ES-I3 (cell line): Measurements from ENCODE around the gene F7.
"Not testable (repeated sequence)": the region's sequence is repeated elsewhere in the genome, so short reads cannot be mapped to it uniquely, and the experiment has no call there.

Experiments
- H3K36me3 ChIP-seq: 2 replicates; pipeline ENCODE4 v1.6.1; 2013; ENCODE audit warnings: mild to moderate bottlenecking, low read length, control low read depth, moderate library complexity; ENCODE audit not compliant: insufficient read depth
- H3K4me1 ChIP-seq: 2 replicates; pipeline ENCODE4 v1.6.1; 2013; ENCODE audit warnings: mild to moderate bottlenecking, control low read depth, low read length; ENCODE audit not compliant: insufficient read depth
- H3K9ac ChIP-seq: 2 replicates; pipeline ENCODE4 v1.6.1; 2013; ENCODE audit warnings: low read depth, mild to moderate bottlenecking, low read length, moderate library complexity
- H3K9me3 ChIP-seq: 2 replicates; pipeline ENCODE4 v1.6.1; 2013; ENCODE audit warnings: mild to moderate bottlenecking, low read length, moderate library complexity; ENCODE audit not compliant: control insufficient read depth, insufficient read depth

Gene F7

DNA sequence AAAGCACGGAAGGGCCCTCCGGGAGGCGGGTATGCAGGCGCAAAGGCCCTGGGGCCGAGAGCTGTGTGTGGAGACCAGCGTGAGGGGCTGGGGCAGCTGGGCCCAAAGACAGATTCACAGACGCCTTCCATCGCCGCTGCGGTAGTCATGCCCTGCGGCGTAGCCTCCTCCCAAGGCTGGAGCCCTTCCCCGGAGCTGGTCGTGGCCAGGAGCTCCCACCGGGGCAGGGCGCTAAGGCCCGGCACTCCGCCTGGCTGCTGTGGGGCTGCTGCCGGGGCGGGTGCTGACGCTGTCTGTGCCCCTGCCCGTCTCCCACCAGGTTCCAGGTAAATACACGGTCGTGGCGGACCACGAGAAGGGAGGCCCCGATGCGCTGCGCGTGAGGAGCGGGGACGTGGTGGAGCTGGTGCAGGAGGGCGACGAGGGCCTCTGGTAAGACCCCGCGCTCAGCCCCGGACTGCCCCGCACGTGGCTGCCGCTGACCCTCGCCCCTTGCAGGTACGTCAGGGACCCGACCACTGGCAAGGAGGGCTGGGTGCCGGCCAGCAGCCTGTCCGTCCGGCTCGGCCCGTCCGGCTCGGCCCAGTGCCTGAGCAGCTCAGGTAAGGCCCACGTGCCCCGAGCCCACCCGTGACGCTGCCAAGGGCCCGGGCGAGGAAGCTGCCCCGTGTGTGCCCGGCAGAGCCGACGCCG is 9.4 kb upstream of the F7 start:
- no peak overlapping the region for H3K9ac ChIP-seq

DNA sequence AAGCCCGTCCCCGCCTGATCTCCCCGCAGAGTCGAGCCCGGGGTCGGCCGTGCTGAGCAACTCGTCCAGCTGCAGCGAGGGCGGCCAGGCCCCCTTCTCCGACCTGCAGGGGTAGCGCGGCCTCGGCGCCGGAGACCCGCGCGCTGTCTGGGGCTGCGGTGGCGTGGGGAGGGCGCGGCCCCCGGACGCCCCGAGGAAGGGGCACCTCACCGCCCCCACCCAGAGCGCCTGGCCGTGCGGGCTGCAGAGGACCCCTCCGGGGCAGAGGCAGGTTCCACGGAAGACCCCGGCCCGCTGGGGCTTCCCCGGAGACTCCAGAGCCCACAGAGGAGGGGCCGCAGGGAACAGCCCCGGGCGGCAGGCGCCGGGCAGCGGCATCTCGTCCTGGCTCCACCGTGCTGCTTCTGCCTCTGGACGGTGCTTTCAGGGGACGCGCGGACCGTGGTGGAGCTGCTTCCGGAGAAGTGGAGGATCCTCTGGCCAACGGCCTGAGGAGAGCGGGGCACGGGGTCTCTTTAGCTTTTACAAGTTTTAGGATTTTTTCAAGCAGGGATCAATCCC is 8.8 kb upstream of the F7 start:
- Histone ChIP-seq H3K9ac (no peak overlapping the region), H3K9me3 (no peaks in the 10 kb centered on the region), H3K36me3 (no peaks in the 10 kb centered on the region), H3K4me1 (no peaks in the 10 kb centered on the region)

More for the DNA sequence above, 9.4 kb upstream of the F7 start:
- Histone ChIP-seq H3K36me3 (no peaks in the 10 kb centered on the region), H3K9me3 (no peaks in the 10 kb centered on the region), H3K4me1 (no peaks in the 10 kb centered on the region)

- no peaks in the 10 kb centered on the region for H3K4me1 ChIP-seq
- H3K9ac ChIP-seq, result no peak overlapping the region
- no peaks in the 10 kb centered on the region for H3K36me3 ChIP-seq
- H3K9me3 ChIP-seq, result no peaks in the 10 kb centered on the region
These were observed 7.9 kb upstream of the F7 start for GRCh38 chr13:113097651-113098050.

GRCh38 chr13:113098162-113098732 is 7.3 kb upstream of the F7 start:
- H3K36me3 ChIP-seq, result no peaks in the 10 kb centered on the region
- no peaks in the 10 kb centered on the region for H3K9me3 ChIP-seq
- H3K9ac ChIP-seq, result no peak overlapping the region
- no peaks in the 10 kb centered on the region for H3K4me1 ChIP-seq

- no peaks in the 10 kb centered on the region for H3K4me1 ChIP-seq
- no peaks in the 10 kb centered on the region for H3K9me3 ChIP-seq
- H3K9ac ChIP-seq, result no peak overlapping the region
- no peaks in the 10 kb centered on the region for H3K36me3 ChIP-seq
These were observed 6.4 kb upstream of the F7 start for GRCh38 chr13:113099142-113099541.

DNA sequence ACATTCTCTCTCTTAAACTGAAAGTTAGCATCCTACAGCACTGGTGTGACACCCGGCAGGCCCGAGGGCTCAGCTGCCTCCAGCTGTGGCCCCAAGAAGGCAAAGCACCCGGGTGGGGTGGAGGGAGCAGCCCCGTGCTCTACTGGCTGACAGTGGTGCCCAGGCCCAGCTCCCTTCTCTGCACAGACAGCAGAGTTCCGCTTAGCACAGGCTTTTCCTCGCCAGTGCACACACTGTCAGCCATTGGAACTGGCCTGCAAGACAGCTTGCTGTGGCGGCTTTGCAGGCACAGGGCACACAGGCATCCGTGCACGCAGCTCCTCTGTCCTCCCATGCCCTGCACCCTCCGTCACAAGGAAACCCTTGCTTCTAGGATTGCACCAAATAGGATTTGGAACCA is 3.3 kb upstream of the F7 start:
- peaks cover 11% of the 10 kb centered on the region; the same call in 1 of the 2 replicates for H3K4me1 ChIP-seq
- H3K9ac ChIP-seq, H3K36me3 ChIP-seq, H3K9me3 ChIP-seq: not testable (repeated sequence)

GRCh38 chr13:113102727-113103126 is 2.9 kb upstream of the F7 start:
- Histone ChIP-seq H3K4me1 (peaks cover 11% of the 10 kb centered on the region; the same call in 1 of the 2 replicates), H3K36me3 (no peaks in the 10 kb centered on the region), H3K9me3 (no peaks in the 10 kb centered on the region), H3K9ac (no peak overlapping the region)

- no peak overlapping the region for H3K9ac ChIP-seq
- H3K4me1 ChIP-seq, result peaks cover 11% of the 10 kb centered on the region; the same call in 1 of the 2 replicates
These were observed 1.9 kb upstream of the F7 start for GRCh38 chr13:113103646-113104045.

DNA sequence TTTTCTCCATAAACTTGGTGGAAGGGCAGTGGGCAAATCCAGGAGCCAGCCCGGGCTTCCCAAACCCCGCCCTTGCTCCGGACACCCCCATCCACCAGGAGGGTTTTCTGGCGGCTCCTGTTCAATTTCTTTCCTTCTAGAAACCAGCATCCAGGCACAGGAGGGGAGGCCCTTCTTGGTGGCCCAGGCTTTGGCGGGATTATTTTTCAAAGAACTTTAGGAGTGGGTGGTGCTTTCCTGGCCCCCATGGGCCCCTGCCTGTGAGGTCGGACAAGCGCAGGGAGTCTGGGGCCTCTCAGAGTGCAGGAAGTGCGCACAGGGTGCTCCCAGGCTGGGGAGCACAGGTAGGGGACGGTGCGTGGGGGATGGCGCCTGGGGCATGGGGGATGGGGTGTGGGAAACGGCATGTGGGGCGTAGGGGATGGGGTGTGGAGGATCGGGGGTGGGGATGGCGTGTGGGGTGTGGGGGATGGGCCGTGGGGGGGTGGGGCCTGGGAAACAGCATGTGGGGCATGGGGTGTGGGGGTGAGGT is 396 bp downstream of the F7 start:
- Histone ChIP-seq H3K36me3 (no peaks in the 10 kb centered on the region), H3K4me1 (peaks cover 11% of the 10 kb centered on the region; the same call in 1 of the 2 replicates), H3K9me3 (no peaks in the 10 kb centered on the region), H3K9ac (no peak overlapping the region)

More at GRCh38 chr13:113103646-113104045, 1.9 kb upstream of the F7 start:
- no peaks in the 10 kb centered on the region for H3K9me3 ChIP-seq
- no peaks in the 10 kb centered on the region for H3K36me3 ChIP-seq

GRCh38 chr13:113106711-113107351 is 1.2 kb downstream of the F7 start:
- Histone ChIP-seq H3K4me1 (peaks cover 11% of the 10 kb centered on the region; the same call in 1 of the 2 replicates), H3K36me3 (no peaks in the 10 kb centered on the region), H3K9me3 (no peaks in the 10 kb centered on the region), H3K9ac (no peak overlapping the region)

DNA sequence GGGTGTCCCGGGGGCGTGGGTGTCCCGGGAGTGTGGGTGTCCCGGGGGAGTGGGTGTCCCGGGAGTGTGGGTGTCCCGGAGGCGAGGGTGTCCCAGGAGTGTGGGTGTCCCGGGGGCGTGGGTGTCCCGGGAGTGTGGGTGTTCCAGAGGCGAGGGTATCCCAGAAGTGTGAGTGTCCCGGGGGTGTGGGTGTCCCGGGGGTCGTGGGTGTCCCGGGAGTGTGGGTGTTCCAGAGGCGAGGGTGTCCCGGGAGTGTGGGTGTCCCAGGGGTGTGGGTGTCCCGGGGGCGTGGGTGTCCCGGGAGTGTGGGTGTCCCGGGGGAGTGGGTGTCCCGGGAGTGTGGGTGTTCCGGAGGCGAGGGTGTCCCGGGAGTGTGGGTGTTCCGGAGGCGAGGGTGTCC is 2.9 kb downstream of the F7 start:
- peaks cover 11% of the 10 kb centered on the region; the same call in 1 of the 2 replicates for H3K4me1 ChIP-seq
- H3K9me3 ChIP-seq, H3K36me3 ChIP-seq, H3K9ac ChIP-seq: not testable (repeated sequence)

DNA sequence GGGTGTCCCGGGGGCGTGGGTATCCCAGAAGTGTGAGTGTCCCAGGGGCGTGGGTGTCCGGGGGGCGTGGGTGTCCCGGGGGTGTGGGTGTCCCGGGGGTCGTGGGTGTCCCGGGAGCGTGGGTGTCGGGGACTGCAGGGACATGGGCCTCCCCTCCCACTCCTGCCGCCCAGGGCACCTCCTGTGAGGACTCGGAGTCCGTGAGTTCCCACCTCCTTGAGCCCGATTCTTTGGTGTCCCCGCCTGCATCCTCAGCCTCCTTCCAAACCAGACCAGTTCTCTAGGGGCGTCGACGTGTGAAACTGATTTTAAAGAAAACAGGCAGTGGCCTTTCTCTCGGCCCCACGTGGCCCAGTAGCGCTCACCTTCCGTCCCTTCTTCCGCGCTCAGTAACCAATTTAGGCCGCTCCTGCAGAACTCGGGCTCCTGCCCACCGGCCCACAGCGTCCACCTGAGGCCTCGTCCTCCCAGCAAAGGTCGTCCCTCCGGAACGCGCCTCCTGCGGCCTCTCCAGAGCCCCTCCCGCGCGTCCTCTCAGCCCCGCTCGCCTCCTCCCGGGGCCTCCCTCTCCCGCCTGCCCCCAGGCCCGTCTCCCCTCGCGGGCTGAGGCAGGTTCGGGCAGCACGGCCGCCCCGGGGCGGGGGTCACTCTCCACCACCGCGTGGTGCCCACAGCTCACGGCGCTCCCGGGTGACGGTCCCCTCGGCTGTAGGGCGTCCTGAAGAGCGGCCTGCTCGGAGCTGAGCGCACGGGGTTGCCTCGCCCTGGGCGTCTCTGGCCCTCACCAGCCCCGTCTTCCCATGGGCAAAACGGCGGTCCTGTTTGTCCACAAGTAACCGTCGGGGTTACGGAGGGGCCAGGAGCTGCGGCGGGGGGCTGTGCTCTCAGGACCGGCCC is 3.8 kb downstream of the F7 start:
- H3K4me1 ChIP-seq, result peaks cover 11% of the 10 kb centered on the region; the same call in 1 of the 2 replicates
- no peaks in the 10 kb centered on the region; the same call in 1 of the 2 replicates for H3K9me3 ChIP-seq
- H3K9ac ChIP-seq, result peak overlapping the region; percentile 53; the same call in 1 of the 2 replicates
- H3K36me3 ChIP-seq, result no peaks in the 10 kb centered on the region

DNA sequence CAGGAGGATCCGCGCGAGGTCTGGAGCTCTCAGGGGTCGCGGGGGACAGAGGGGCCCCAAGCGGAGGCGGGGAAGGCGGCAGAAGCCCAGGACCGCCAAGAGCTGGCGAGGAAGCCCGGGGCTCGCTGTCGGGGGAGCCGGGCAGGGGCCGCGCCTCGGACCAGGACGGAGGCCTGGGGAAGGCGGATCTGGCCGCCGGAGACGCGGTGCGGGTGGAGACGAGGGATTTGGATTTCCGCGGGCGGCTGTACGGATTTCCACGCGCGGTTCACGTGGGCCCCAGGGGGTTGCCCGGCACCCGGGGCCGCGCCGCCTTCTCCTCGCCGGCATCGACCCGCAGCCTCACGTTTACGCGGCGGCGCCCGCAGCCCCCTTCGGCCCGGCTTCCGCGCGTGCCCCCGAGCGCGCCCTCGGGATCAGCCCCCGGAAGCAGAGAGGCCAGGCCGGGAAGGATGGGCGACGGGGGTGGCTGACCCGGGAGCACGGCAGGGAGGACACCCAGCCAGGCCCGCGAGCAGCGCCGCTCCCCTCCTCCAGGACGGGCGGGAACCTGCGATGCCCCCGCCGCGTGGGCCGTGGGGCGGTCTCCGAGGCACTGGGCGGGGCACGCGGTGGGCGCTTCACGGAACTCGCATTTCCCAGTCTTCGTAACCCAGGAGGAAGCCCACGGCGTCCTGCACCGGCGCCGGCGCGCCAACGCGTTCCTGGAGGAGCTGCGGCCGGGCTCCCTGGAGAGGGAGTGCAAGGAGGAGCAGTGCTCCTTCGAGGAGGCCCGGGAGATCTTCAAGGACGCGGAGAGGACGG is 4.7 kb downstream of the F7 start:
- Histone ChIP-seq H3K4me1 (peaks cover 10% of the 10 kb centered on the region; the same call in 1 of the 2 replicates), H3K9ac (peak overlapping the region; percentile 53), H3K9me3 (peaks cover 3% of the 10 kb centered on the region; the same call in 1 of the 2 replicates), H3K36me3 (no peaks in the 10 kb centered on the region)
